ENCODE measurements around the gene SLMAP. TPM values are rescaled to one million over a fixed set of nuclear protein-coding genes. Genes with fewer than 3 reads are reported as not detected.

The SLMAP gene
- total RNA-seq, 4 donors from 2014 or later: 104 to 369 (median 186) TPM

DNA sequence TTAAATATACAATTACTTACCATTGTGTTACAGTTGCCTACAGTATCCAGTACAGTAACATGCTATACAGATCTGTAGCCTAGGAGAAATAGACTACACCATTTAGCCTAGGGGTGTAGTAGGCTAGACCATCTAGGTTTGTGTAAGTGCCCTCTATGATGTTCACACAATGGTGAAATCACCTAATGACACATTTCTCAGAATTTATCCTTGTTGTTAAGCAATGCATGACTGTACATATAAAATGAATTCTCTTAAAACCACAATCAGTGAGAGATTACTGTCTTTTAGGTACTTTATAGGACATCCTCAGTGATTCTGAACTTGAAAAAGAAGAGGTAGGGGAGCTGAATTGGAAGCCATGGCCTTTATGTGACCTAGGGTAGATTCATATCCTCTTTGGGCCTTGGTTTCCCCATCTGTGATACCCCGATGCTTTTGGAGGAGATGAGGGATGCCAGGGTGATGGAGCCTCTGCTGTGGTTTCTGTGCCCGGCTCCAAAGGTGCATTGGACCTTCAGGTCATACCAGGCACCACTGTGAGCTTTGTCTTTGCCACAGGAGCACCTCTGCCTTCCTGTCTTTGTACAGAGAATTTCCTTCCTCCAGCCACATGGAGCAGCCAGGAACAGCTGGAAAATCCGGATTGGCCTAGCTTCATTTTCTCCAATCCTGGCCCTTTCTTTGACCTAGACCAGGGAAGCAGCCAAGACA is 200.2 kb downstream of the SLMAP start:
- DNase-seq: no peak
- TF ChIP-seq CTCF (IDR thresholded peaks at IDR 0.05) (no peak), POLR2A (IDR thresholded peaks at IDR 0.05) (no peak)
- intact Hi-C loops (cut with DNase I; ENCODE audit: low total_unique reads): no loop called here
- H3K9me3 ChIP-seq: no peaks in the 10 kb centered on the region
- H3K4me1 ChIP-seq: peaks cover 0 to 11% of the 10 kb centered on the region in 2 donors
- H3K36me3 ChIP-seq: no peaks in the 10 kb centered on the region
- H3K4me3 ChIP-seq: no peak overlapping the region
- peak overlapping the region; percentile 10 to 87 for H3K27ac ChIP-seq
- H3K27me3 ChIP-seq: no peaks in the 10 kb centered on the region

DNA sequence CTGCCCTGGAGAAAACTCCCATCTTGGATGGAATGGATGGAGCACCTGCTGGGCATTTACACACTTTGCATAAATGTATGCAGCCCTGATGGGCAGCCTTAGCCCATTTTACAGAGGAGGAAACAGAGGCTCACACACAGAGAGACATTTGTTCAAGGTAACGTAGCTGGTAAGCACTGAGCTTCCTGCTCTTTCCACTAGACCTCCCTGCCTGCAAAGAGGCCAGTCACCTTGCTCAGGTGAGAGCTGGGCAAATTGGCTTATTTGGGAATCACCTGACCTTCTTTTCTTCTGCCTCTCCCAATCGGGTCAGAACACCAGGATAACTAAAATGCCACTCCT is 200.7 kb downstream of the SLMAP start:
- TF ChIP-seq CTCF (IDR thresholded peaks at IDR 0.05) (no peak), POLR2A (IDR thresholded peaks at IDR 0.05) (no peak)
- peak overlapping the region; percentile 7 to 87 for H3K27ac ChIP-seq
- H3K27me3 ChIP-seq: no peaks in the 10 kb centered on the region
- H3K4me1 ChIP-seq: peaks cover 0 to 6% of the 10 kb centered on the region in 2 donors
- no peaks in the 10 kb centered on the region for H3K9me3 ChIP-seq
- no peak for DNase-seq
- intact Hi-C loops (cut with DNase I; ENCODE audit: low total_unique reads): no loop called here
- no peak overlapping the region for H3K4me3 ChIP-seq
- no peaks in the 10 kb centered on the region for H3K36me3 ChIP-seq

DNA sequence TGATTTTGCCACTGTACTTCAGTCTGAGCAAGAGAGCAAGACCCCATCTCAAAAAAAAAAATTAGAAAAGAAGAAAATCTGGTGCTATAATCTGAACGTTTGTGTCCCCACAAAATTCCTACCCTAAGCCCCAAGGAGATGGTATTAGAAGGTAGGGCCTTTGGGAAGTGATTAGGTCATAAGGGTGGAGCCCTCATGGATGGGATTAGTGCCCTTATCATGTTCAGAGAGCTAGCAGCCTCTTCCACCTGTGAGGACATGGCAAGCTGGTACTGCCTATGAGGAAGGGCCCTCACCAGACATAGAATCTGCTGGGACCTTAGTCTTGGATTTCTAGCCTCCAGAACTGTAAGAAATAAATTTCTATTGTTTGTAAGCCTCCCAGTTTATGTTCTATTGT is 201.7 kb downstream of the SLMAP start:
- Histone ChIP-seq H3K27ac (peak overlapping the region; percentile 87 to 90), H3K27me3 (no peaks in the 10 kb centered on the region), H3K4me1 (peaks cover 0 to 4% of the 10 kb centered on the region in 2 donors), H3K4me3 (no peak overlapping the region), H3K9me3 (no peaks in the 10 kb centered on the region), H3K36me3 (no peaks in the 10 kb centered on the region)
- DNase-seq: no peak
- intact Hi-C loops (cut with DNase I; ENCODE audit: low total_unique reads): no loop called here
- TF ChIP-seq POLR2A (IDR thresholded peaks at IDR 0.05) (no peak), CTCF (IDR thresholded peaks at IDR 0.05) (no peak)

- DNase-seq: peak; percentile 41 to 47
- Histone ChIP-seq H3K4me3 (no peak overlapping the region), H3K4me1 (peaks cover 0 to 4% of the 10 kb centered on the region in 2 donors), H3K27ac (peak overlapping the region; percentile 87 to 90), H3K36me3 (no peaks in the 10 kb centered on the region), H3K9me3 (no peaks in the 10 kb centered on the region), H3K27me3 (no peaks in the 10 kb centered on the region)
- TF ChIP-seq CTCF (IDR thresholded peaks at IDR 0.05) (no peak), POLR2A (IDR thresholded peaks at IDR 0.05) (no peak)
- intact Hi-C loops (cut with DNase I; ENCODE audit: low total_unique reads): no loop called here
These were observed 202.7 kb downstream of the SLMAP start for GRCh38 chr3:57958642-57959422.

Measured in uterus (tissue), 4 donors.